HG03460 (cell line): ENCODE measurements around the gene AGXT.

Source experiments
- ATAC-seq: cut with Tn5 transposase; IDR thresholded peaks from one replicate; pipeline ENCODE4 v1.9.1; 2021; ENCODE audit not compliant: unreplicated experiment

The AGXT gene

DNA sequence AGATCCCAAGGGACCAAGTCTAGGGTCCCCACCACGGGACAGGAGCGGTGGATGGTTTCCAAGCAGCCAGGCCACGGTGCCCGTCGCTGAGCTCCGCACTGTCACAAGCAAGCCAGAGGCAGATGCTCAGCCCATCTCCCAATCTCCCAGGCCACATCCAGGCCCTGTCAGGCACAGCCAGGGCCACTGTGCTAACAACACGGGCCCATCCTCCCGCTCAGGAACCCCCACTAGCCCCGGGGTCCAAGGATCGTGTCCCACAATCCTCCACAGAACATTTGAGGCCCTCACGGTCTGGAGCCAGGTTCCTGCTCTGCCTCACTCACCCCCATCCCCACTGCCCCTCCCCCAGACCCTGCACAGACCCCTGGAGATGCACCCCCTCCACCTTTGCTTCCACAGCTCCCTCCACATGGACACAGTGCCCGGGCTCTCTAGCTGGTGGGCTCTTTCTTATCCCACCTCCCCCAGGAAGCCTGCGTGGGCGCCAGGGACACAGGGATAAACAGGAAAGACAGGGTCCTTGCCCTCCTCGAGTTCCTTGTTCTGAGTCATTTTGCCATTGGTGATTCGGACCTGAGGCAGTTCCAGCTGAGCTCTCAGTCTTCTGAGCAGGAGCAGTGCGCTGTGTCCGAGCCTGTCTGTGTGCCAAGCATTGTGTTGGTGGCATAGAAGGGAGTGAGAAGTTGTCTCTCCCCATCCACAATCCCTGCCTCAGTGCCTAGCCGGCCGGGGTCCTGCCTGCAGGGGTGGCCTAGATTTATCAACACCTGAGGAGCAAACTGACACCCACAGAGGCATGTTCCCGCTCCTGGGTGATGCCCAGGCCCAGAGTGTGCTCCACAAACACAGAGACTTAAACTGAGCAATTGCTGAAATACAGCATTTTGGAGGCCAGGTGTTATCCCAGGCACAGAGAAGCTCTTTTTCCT, 44.5 kb downstream of the AGXT start:
- no peak for ATAC-seq

DNA sequence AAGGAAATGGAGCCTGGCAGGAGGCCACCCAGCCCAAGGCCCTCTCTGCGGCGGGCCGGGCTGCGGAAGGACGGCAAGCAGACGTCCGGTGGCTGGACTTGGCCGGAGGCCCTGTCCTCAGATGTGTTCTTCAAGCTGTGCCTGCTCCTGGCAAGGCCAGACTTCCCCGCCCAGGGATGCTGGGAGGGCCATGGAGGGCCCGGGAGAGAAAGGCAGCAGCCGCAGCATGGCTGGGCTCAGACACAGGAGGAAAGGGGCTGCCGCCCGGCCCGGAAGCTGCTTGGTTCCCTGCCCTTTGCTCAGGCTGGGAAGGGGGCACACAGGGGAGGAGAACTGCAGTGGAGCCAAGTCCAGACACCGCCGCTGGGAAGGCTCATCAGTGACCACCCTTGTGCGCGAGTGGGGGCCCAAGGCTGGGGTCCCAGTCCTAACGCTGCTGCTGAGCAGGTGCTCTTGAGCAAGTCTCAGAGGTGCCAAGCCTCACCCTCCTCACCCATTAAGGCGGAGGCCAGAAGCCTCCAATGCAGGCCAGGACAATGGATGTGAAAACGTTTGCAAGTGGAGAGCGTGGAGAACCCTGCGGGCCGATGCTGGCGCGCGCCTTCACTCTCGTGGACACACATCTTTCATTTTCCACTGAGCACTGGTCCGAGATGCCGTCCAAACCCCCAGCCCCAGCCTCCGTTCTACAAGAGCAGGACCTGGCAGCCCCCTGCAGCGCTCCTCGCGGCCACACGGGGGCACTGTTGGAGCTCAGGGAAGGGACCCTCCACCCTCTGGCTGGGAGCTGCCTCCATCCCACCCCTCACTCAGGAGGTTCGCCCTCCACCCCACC, 45.4 kb downstream of the AGXT start:
- no peak for ATAC-seq

- no peak for ATAC-seq
Measured at GRCh38 chr2:240914645-240915525, 46.3 kb downstream of the AGXT start.

DNA sequence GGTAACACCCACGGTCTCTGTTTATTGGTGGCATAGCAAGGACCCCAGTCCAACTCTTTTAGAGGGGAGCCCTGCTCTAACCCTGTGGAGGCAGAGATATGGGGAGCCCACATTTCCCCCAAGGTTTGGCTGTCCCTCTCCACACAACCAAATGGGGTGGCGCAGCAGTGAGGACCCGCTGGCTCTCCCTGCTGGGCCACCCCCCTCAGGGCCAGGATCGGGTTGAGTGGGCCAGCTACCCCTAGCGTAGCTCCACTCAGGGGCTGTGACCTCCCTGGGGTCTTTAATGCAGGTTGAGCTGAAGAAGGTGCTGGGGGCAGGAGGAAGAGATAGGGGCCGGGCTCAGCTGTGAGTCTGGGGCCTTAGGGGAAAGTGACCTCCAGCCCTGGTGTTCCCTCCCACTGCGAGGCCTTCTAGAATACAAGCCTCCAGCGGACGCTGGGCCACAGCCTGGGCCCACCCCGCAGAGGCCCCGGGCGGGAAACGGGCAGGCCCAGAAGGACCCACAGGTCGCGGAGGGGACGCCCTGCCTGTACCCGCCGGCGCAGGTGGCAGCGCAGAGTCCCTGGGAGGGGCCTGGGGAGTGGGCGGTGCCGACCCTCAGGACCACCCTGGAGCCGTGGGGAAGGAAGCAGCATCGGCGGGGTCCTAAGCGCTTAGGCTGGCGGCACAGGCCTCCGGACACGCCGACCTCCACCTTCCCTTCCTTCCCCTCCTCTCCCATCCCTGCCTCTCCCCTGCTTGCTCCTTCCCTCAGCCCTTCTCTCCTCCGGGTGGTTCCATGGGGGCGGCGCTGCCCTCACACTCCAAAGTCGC, 47.1 kb downstream of the AGXT start:
- no peak for ATAC-seq

GRCh38 chr2:240916571-240917008, 48.0 kb downstream of the AGXT start:
- no peak for ATAC-seq

DNA sequence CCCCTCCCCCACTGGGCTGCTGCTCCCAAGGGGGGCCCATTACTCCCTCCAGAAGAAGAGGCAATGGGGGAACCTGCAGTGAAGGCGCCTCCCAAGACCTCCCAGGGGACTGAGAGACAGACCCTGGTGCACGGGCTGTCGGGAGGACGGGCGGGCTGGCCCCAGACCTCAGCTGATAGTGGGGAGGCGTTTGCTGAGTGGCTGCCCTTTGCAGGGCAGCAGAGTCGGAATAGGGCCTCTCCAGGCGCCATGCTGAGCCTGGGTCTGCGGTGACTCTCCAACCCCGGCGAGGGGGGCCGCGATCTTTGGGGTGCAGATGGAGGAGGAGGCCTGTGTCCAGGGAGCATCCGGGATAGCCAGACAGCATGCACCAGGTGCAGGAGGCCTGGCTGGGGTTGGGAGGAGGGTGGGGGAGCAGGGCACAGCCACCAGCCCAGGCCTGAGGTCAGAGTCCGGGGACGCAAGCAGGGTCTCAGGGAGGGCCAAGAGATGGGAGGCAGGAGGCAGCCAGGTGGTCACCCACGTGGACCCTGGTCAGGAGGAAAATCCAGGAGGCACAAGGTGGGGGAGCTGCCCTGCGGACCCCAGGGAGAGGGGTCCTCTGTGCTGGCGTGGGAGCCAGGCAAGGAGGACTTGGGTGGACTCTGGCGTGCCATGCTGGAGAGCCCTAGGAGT, 48.5 kb downstream of the AGXT start:
- no peak for ATAC-seq

DNA sequence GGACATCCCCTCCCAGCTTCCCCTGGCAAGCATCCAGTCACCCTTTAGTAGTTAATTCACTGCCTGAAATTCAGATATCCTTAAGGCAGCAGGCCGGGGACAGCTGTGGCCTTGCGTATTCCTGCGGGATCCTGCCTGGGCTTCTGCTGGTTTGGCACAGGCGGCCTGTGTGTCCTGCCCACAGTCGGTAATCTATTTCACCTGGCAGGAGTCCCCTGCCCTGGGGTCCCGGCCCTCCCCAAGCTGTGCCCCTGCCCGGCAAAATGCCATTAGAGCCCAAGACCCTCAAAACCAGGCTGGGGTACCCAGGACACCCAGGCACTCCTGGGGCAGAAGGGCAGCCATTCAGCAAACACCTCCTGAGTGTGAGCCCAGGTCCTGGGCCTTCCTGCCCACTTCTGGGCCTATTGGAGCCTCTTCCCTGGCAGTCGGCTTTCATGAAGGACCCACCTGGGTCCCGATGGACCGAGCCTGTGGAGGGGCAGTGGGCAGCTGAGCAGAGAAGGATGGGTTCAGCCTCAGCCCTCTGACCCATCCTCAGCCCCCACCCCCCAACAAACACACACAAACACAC, 49.1 kb downstream of the AGXT start:
- ATAC-seq: no peak

DNA sequence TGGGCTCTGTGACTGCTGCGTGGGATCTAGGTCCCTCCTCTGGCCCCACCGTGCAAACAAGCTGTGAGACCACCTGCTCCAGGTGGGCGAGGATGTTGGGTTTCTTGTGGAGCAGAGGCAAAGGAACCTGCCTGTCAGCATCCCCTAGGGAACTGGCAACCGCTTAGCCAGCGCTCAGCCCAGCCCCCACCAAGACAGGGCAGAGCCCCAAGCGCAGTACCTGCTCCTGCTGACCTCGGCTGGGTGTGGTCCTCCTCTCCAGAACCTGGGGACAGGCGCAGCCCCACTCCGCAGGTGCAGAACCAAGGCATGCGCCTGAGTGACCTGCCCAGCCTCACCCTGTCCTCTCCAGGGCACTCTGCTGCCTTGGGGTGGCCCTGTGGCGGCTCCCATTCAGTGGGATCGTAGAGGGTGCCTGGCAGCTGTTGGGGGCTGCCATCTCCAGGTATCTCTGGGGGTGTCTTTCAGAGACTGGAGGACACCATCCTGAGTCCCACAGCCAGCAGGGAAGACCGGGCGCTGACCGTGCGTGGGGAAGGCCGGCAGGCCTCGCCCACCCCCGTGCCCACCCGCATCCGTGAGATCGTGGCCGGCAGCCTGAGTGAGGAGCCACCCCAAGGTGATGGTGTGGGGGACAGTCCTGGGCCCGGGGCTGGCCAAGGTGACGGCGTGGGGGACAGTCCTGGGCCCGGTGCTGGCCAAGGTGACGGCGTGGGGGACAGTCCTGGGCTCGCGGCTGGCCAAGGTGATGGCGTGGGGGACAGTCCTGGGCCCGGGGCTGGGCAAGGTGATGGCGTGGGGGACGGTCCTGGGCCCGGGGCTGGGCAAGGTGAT, 49.9 kb downstream of the AGXT start:
- ATAC-seq: no peak

DNA sequence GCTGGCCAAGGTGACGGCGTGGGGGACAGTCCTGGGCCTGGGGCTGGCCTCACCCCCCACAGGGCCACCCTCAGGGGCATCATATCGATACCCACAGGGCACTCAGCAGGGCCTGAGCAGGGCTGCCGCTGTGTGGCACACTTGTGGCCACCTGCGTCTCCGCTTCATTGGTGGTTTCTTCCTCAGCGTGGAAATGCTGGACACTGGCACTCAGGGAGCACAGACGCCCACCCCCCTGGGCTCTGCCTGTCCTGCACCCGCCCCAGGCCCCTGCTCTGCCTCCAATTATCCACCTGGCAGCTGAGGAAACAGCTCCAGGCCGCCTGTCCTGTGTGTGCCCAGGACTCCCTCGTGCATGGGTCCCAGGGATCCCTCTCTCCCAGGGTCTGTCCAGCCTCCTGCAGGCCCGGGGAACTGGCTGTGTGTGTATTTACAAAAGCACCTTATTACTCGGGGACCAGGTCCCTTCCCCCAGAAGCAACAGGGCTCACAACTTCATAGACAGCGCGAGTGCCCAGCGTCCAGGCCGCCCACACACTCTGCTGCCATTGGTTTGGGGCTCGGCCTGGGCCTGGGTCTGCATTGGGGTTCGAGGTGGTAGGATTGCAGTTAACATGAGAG, 50.6 kb downstream of the AGXT start:
- no peak for ATAC-seq

GRCh38 chr2:240919786-240920782, 51.5 kb downstream of the AGXT start:
- no peak for ATAC-seq

DNA sequence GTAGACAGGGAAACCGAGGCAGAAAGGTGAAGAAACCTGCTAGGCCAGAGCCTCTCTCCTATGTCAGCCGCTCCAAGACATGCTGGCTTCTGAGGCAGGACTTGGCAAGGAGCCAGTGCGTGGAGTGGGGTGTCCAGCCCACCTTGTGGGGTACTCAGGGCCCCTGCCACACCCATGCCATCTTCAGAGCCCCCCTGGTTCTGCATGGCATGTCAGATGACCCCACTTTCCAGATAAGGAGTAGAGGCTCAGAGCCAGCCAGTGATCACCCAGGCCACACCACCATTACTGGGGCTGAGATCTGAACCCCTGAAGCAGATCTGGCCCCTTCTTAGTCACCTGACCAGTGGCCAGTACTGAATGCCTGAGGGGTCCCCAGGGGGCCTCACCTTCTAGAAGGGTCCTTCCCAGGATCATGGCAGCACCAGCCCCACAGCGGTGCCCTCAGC, 52.2 kb downstream of the AGXT start:
- no peak for ATAC-seq

DNA sequence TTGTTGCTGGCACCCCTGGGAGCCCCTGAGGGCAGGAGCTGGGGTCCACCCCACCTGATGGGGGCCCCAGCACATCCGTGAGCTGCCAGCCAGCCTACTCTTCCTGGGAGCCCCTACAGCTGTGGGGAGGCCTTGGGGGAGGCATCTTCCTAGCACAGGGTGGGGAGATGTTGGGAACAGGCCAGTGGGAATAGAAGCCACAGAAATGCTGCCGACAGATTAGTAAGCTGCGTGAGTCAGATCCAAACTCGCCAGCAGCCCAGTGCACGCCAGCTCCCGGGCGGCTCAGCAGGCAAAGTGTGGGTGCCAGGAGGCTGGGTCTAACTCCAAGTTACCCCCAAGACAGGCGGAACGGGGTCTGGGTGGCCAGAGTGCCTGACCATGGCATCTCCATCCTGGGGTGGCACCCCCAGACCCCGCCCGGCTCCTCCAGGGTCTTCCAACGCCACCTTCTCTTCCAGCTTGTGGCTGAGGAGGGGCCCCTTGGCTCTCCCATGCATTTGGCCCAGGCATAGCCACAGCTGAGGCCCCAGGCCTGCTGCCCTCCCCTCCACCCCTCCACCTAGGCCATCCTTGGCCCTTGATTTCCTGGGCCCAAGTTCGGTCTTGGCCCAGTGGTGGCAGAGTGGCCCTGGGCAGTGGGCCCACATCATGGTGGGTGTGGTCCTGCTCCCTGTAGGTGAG, 52.8 kb downstream of the AGXT start:
- no peak for ATAC-seq

- ATAC-seq: no peak
Measured at GRCh38 chr2:240921995-240922244, 53.3 kb downstream of the AGXT start.

- no peak for ATAC-seq
Measured at GRCh38 chr2:240922245-240922981, 53.8 kb downstream of the AGXT start.

GRCh38 chr2:240922982-240923537, 54.4 kb downstream of the AGXT start:
- no peak for ATAC-seq
